DMS 273 (cell line): ENCODE results near the gene CNGB1.
"Not testable (repeated sequence)": the region's sequence is repeated elsewhere in the genome, so short reads cannot be mapped to it uniquely, and the experiment has no call there.

Experiments
- DNase-seq: peaks from one replicate; lab custom pipeline; 2025; ENCODE audit not compliant: unreplicated experiment; lab: John Stamatoyannopoulos, UW

CNGB1 gene

GRCh38 chr16:57938484-57938883 lies 32.4 kb downstream of the CNGB1 start:
- DNase-seq = no peak

- no peak for DNase-seq
Observed at GRCh38 chr16:57937861-57938260, 33.1 kb downstream of the CNGB1 start.

DNA sequence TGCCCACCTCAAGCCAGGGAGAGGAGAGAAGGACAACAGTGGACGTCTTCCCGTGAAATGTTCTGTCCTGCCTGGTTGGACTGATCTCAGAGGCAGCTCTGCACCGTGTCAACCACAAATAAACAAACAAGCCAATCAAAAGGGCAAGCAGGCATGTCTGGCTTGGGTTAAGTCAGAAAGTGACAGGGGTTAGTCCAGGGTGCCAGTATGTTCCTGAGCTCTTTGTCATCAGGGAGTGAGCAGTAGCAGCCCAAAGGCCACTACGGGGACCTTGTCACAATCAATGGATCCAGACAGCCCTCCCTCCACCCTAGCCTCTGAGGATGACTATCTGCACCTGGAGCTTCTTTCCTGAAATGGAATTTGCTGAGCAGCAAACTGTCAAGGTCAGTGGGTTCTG lies 35.0 kb downstream of the CNGB1 start:
- DNase-seq = no peak

DNA sequence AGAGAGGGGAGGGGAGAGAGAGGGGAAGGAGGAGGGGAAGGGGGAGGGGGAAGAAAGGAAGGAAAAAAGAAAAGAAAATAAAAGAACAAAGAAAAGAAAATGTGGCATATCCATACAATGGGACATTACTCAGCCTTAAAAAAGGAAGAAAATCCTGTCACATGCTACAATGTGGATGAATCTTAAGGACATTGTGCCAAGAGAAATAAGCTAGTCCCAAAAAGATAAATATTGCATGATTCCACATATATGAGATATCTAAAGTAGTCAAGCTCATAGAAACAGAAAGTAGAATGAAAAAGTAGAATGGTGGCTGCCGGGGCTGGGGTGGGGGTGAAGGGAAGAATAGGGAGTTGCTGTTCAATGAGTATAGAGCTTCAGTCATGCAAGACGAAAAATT lies 40.4 kb downstream of the CNGB1 start:
- DNase-seq = no peak

DNA sequence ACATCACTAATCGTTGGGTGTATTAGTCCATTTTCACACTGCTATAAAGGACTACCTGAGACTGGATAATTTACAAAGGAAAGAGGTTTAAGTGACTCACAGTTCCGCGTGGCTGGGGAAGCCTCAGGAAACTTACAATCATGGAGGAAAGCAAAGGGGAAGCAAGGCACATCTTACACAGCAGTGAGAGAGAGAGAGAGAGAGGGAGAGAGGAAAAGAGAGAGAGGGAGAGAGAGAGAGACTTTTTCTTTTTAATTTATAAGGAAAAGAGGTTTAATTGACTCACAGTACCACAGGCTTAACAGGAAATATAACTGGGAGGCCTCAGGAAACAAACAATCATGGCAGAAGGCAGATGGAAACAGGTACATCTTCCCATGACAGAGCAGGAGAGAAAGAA lies 41.7 kb downstream of the CNGB1 start:
- DNase-seq = no peak

DNA sequence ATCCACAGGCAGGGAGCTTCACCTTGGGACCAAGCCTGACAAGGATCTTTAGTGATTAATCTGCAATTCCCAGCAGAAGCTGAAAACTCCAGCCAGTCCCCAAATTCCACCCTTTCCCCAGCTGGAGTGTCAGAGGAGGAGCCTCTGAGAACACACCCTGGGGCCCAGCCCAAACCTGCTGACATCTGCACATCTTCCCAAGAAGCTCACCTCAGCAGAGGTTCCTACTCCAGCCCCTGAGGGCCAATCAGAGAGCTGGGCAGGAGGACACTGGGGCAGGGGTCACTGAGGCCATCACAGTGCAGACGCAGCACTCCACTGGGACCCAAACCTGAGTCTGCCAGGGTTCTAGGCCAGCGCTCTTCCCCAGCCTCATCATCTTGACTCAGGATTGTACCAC lies 44.9 kb downstream of the CNGB1 start:
- no peak for DNase-seq

- no peak for DNase-seq
Observed at GRCh38 chr16:57925310-57925709, 45.6 kb downstream of the CNGB1 start.

DNA sequence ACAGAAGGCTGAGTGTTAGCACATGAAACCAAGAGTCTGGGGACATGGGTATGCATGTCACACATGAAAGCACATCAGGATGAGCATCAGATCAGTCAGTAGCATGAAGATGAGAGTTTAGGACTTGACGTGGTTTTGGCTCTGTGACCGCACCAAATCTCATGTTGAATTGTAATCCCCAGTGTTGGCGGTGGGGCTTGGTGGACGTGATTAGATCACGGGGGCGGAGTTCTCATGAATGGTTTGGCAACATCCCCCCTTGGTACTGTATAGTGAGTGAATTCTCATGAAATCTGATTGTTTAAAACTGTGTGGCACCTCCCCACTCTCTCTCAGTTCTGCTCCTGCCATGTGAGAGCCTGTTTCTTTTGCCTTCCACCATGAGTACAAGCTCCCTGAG lies 46.4 kb downstream of the CNGB1 start:
- no peak for DNase-seq

DNA sequence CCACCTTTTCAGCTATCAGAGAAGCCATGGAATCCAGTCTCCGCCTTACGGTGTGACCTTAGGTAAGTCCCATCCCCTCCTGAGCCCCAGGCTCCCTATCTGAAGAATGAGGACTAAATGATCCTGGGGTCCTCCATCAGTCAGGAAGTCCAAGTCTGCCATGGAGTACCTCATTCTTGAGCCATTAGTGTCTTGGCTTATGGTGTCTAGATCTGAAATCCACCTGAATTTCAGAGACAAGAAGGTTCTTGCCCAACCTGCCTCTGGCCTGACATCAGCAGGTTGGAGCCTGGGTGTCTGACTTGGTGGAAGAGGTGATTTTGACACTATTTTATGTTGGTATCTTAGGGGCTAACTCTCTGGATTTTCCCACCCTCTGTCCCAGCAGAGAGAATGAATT lies 47.1 kb downstream of the CNGB1 start:
- DNase-seq = no peak

DNA sequence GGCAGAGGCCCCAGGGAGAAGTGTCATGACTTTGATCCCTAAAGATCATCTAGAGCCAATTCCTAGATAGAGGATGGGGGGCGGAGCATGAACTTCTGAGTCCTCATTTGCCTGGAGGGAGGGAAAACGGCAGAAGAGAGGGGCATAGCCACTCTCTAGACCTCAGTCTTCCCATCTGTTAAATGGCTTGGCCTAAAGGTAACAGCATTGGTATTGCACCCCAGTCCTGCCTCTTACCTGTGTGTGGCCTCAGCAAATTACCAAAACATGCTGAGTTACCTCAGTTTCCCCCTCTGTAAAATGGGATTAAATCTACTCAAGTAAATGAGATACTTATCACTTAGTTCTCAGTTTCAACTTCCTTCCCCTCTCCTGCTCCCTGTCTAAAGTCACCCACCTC lies 47.5 kb downstream of the CNGB1 start:
- DNase-seq = no peak

DNA sequence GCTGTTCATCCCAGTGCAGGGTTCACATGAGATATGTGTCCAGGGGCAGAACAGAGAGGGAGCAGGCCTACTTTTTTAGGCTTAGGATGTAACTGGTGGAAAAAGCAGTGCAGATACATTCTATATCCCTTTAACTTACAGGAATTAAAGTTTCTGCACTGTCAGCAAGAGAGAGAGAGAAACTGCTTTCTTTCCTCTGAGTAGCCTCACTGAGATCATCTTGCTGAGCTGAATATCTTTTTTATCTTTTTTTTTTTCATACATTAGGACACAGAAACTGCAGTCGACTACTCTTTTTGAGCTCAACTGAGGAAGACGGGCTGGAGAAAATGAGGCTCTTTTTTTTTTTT lies 50.1 kb downstream of the CNGB1 start:
- no peak for DNase-seq

- DNase-seq = no peak
Observed at GRCh38 chr16:57920215-57920879, 50.6 kb downstream of the CNGB1 start.

GRCh38 chr16:57918994-57919393 lies 51.9 kb downstream of the CNGB1 start:
- no peak for DNase-seq

DNA sequence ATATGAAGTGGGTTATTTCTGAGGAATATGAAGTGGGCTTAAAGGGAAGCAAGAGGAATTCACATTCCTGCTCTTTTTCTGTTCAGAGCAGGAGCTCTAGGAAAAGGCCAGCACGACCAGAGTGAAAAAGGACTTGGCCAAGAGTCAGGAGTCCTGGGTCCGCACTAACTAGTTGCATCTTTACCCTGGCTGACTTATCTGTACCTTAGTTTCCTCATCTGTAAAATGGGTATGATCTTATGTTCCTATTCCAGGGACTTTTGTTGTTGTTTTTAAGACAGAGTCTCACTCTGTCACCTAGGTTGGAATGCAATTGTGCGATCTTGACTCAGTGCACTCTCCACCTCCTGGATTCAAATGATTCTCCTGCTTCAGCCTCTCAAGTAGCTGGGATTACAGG lies 52.5 kb downstream of the CNGB1 start:
- no peak for DNase-seq

- DNase-seq = not testable (repeated sequence)
Observed at GRCh38 chr16:57917929-57918328, 53.0 kb downstream of the CNGB1 start.

- not testable (repeated sequence) for DNase-seq
Observed at GRCh38 chr16:57917489-57917888, 53.4 kb downstream of the CNGB1 start.

GRCh38 chr16:57916735-57917438 lies 54.0 kb downstream of the CNGB1 start:
- DNase-seq = no peak

DNA sequence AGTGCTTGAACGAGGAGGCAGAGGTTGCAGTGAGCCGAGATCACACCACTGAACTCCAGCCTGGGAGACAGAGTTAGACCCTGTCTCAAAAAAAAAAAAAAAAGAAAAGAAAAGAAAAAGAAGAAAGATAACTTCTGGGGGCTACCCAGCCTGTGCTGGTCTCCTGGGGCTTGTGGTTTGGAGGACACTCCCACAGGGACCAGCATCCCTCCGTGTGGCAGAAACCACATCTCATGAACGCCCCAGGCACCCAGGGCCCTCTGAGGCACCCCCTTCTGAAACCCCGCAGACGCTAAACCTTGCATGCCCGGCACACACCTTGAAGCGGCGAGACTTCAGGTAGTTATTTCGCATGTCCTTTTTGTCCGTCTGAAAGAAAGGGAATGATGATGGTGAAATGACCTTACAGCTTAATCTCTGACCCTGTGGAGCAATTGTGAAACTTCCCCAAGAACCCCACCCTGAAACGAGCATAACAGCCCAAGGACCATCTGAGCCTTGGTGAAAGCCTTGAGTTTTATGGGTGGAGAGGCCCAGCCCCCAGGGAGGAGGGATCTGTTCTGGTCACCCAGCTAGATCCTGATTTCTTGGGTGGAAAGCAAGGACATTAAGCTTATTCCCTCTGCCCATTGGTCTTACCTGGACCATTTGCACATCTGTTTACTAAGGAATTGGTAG lies 55.0 kb downstream of the CNGB1 start:
- no peak for DNase-seq

GRCh38 chr16:57915267-57915666 lies 55.7 kb downstream of the CNGB1 start:
- no peak for DNase-seq

DNA sequence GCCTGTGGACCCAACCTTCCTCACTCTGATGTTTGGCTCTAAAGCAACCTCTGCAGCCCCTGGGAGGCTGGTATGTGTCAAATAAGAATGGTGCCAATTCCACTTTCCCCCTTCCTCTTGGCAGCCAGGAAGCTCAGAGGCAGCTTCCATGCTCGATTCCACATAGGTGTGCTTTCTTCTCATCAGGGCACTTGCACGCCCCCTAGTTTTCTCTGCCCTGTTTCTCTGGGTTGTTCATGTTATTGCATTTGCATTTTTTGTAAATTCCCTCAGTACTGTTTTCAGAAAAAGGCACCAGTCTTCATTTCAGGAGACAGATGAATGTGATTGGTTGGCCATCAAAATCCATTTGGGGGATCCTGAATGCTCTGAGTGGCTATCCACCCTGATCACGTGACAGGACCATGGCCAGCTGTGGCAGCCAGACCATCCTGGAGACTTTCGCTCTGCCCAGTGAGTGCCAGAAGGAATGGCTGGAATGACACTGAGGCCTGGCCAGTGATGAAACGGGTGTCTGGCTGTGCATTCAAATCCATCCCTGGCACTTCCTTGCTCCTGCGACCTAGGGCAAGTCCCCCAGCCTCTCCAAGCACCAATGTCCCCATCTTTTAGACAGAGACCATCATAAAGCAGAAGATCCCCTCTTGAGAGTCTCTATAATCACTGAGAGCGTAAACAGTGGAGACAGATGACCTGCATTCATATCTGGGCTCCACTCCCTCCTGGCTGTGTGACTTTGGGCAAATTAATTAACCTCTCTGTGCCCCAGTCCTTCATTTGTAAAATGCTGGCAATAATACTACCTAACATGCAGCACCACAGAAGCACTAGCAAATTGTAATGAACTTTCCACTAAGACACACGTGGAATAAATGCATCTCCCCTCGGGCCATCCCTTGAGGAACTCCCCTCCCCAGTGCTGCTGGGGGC lies 56.4 kb downstream of the CNGB1 start:
- DNase-seq = no peak

DNA sequence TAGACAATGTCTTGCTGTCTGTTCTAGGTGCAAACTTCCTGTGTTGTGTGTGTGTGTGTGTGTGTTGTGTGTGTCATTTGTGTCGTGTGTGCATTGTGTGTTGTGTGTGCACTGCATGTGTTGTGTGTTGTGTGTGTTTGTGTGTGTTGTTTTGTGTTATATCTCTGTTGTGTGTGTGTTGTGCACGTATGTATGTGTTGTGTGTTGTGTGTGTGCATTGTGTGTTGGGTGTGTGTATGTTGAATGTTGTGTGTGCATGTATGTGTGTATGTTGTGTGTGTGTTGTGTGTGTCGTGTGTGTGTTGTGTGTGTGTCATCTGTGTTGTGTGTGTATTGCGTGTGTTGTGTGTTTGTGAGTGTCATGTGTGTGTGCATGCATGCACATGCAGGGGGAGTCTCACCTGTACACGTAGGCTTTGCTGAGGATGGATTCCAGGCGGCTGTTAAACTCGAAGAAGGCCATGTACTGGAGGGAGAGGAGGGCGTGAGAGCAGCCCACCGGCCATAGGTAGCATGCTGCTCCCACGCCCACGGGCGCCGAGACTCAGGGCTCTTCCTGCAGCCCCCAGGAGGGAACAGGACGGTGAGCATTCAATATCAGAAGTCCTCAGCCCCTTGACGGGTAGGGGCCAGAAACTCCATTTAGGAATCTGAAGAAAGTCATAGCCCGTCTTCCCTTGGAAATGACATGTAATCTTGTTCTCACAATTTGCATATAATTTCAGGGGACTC lies 58.2 kb downstream of the CNGB1 start:
- DNase-seq = no peak
